ENCODE results near the gene NAPA. TPM values are rescaled to one million over a fixed set of nuclear protein-coding genes. Genes with fewer than 3 reads are reported as not detected.

The NAPA gene
- total RNA-seq, 1 donor from 2014 or later = 77.8 TPM

DNA sequence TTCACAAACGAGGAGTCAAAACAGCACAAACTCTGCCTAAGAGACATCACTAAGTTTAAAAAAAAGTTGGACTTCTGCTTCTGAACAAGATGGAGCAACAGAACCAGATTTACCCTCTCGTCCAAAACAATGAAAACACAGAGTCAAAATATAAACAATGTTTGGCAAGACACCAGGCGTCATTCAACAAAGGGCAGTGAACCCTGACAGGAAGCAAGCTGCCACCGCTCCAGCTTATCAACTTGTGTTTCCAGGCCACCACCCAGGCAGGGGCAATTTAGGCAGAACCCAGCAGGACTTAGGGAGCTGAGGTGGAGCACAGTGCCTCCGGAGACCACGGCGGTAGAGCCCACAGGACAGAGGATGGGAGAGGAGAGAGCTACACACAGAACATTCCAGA, 8.6 kb upstream of the NAPA start:
- Mint-ChIP-seq H3K4me3 (ENCODE audit: unreplicated experiment) (no peak overlapping the region), H3K4me1 (ENCODE audit: unreplicated experiment) (peaks cover 13% of the 10 kb centered on the region), H3K9me3 (ENCODE audit: unreplicated experiment) (no peaks in the 10 kb centered on the region), H3K27ac (ENCODE audit: unreplicated experiment) (peak overlapping the region; percentile 87), H3K36me3 (ENCODE audit: low read depth, unreplicated experiment) (no peaks in the 10 kb centered on the region), H3K27me3 (ENCODE audit: unreplicated experiment) (peaks cover 2% of the 10 kb centered on the region)
- TF ChIP-seq, protein P1, sequence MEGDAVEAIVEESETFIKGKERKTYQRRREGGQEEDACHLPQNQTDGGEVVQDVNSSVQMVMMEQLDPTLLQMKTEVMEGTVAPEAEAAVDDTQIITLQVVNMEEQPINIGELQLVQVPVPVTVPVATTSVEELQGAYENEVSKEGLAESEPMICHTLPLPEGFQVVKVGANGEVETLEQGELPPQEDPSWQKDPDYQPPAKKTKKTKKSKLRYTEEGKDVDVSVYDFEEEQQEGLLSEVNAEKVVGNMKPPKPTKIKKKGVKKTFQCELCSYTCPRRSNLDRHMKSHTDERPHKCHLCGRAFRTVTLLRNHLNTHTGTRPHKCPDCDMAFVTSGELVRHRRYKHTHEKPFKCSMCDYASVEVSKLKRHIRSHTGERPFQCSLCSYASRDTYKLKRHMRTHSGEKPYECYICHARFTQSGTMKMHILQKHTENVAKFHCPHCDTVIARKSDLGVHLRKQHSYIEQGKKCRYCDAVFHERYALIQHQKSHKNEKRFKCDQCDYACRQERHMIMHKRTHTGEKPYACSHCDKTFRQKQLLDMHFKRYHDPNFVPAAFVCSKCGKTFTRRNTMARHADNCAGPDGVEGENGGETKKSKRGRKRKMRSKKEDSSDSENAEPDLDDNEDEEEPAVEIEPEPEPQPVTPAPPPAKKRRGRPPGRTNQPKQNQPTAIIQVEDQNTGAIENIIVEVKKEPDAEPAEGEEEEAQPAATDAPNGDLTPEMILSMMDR (IDR thresholded peaks at IDR 0.05; ENCODE audit: unreplicated experiment) = no peak
- DNase-seq (ENCODE audit: low spot score) = no peak

DNA sequence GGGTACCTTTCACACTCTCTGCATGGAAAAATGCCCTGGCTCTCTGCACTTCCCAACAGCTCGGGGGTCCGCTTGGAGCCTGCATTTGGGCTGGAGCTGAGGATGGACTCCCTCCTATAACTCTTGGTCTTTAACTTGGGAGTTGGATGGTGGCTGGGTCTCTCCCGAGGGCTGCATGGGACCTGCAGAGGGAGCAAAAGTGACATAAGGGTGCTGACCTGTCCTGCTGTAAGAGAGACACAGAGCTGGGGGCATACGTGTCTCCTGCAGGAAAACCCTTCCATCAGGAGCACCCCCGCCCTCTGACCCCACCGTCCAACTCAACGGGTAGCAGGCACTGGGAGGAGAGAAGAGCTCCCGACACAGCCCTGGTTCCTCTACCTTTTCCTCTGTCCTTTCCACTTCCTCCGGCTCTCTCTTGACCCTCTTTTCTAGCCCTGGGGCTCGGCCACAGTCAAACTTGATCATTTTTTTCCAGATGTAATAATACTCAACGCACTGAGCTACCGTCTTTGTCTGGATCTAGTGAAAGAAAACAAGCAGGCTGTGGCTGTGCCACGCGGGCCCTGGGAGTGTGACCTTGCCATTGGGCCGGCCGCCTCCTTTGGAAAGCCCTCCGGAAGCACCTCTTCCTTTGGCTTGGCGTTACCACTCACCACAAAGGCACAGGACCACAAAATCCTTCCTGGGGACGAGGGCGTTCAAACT, 6.8 kb upstream of the NAPA start:
- H3K36me3 Mint-ChIP-seq (ENCODE audit: low read depth, unreplicated experiment) = no peaks in the 10 kb centered on the region
- TF ChIP-seq, protein P1 (IDR thresholded peaks at IDR 0.05; ENCODE audit: unreplicated experiment) = no peak
- no peak for DNase-seq (ENCODE audit: low spot score)
- no peak overlapping the region for H3K4me3 Mint-ChIP-seq (ENCODE audit: unreplicated experiment)
- no peaks in the 10 kb centered on the region for H3K9me3 Mint-ChIP-seq (ENCODE audit: unreplicated experiment)
- H3K27ac Mint-ChIP-seq (ENCODE audit: unreplicated experiment) = no peak overlapping the region
- H3K4me1 Mint-ChIP-seq (ENCODE audit: unreplicated experiment) = peaks cover 13% of the 10 kb centered on the region
- H3K27me3 Mint-ChIP-seq (ENCODE audit: unreplicated experiment) = peaks cover 2% of the 10 kb centered on the region

DNA sequence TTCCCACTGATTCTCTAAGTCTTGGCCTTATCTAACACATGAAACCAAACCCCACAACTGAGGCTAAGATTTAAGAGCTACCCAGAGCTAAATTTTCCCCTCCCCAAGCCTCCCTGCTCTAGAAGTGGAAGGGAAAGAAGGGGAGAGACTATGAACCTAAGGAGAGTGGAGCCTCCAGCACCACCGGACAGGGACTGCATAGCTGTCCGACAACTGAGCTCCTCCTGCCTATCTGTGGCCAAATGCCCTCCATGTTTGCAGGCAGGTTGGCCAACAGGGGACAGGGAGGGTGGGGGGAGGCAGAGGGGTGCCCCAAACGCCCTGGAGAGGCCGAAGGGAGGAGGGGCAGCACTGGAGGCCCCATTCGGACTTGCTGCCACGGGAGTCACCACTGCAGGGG, 6.0 kb upstream of the NAPA start:
- Mint-ChIP-seq H3K36me3 (ENCODE audit: low read depth, unreplicated experiment) (no peaks in the 10 kb centered on the region), H3K9me3 (ENCODE audit: unreplicated experiment) (no peaks in the 10 kb centered on the region), H3K4me1 (ENCODE audit: unreplicated experiment) (peaks cover 13% of the 10 kb centered on the region), H3K4me3 (ENCODE audit: unreplicated experiment) (no peak overlapping the region), H3K27ac (ENCODE audit: unreplicated experiment) (no peak overlapping the region), H3K27me3 (ENCODE audit: unreplicated experiment) (peaks cover 2% of the 10 kb centered on the region)
- no peak for DNase-seq (ENCODE audit: low spot score)
- TF ChIP-seq, protein P1 (IDR thresholded peaks at IDR 0.05; ENCODE audit: unreplicated experiment) = no peak

DNA sequence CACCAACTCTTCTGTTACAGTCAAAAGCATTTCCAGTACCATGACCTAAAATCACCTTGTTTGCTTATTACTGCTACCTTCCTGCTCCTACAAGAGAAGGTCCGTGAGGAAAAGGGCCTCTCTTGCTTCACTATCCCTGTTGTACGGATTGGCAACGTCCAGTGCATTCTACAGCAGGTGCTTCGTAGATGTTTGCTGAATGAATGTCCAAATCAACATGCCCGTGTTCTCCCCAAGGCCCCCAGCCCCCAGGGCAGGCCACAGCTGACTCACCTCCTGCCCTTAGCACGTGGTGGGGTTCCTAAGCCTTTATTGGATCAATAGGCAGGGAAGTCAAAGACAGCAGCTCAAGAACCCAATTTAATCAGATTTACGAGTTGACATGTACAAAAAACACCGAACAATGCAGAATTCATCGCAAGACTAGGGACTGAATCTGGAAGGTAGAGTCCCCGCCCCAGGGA, 5.5 kb upstream of the NAPA start:
- Mint-ChIP-seq H3K9me3 (ENCODE audit: unreplicated experiment) (no peaks in the 10 kb centered on the region), H3K4me1 (ENCODE audit: unreplicated experiment) (peaks cover 13% of the 10 kb centered on the region), H3K27ac (ENCODE audit: unreplicated experiment) (no peak overlapping the region), H3K4me3 (ENCODE audit: unreplicated experiment) (no peak overlapping the region), H3K36me3 (ENCODE audit: low read depth, unreplicated experiment) (no peaks in the 10 kb centered on the region), H3K27me3 (ENCODE audit: unreplicated experiment) (peaks cover 2% of the 10 kb centered on the region)
- TF ChIP-seq, protein P1 (IDR thresholded peaks at IDR 0.05; ENCODE audit: unreplicated experiment) = no peak
- DNase-seq (ENCODE audit: low spot score) = no peak

DNA sequence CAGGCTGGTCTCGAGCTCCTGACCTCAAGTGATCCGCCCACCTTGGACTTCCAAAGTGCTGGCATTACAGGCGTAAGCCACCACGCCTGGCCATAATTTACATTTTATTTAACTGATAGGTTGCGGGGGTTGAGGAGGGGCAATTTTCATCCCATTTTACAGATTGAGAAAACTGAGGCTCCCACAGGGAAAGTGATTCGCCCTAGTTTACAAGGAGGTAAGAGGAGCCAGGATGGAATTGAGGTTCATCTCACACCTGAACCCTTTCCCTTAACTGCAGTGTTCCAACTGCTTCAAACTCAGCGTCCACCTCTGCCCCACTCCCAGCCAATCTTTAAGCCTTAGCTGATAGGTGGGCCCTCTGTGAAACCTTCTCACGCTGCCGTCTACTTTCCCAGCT, 4.0 kb upstream of the NAPA start:
- TF ChIP-seq, protein P1 (IDR thresholded peaks at IDR 0.05; ENCODE audit: unreplicated experiment) = no peak
- Mint-ChIP-seq H3K27me3 (ENCODE audit: unreplicated experiment) (peaks cover 5% of the 10 kb centered on the region), H3K27ac (ENCODE audit: unreplicated experiment) (no peak overlapping the region), H3K9me3 (ENCODE audit: unreplicated experiment) (no peaks in the 10 kb centered on the region), H3K4me1 (ENCODE audit: unreplicated experiment) (peaks cover 23% of the 10 kb centered on the region), H3K4me3 (ENCODE audit: unreplicated experiment) (no peak overlapping the region), H3K36me3 (ENCODE audit: low read depth, unreplicated experiment) (no peaks in the 10 kb centered on the region)
- DNase-seq (ENCODE audit: low spot score) = no peak
